ENCODE results near the gene CXCL16.

The CXCL16 gene

DNA sequence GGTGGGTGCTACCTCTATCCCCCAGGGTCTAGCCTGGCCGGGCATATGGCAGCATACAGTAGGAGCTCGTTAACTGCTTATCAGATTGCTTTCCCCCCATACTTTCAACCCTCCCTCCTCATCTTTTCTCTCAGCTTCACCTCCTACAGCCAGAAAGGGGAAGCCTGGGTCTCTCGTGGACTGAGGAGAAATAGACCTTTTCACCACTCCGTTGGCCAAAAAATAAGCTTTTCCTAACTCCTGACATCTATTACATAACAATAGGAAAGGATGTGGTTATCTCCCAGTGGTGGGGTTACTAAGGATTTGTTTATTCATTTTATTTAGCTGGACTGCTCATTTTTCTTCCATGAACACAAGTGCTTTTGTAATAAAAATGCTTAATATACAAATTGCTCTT, 9.0 kb upstream of the CXCL16 start:
- DNase-seq, result no peak

DNA sequence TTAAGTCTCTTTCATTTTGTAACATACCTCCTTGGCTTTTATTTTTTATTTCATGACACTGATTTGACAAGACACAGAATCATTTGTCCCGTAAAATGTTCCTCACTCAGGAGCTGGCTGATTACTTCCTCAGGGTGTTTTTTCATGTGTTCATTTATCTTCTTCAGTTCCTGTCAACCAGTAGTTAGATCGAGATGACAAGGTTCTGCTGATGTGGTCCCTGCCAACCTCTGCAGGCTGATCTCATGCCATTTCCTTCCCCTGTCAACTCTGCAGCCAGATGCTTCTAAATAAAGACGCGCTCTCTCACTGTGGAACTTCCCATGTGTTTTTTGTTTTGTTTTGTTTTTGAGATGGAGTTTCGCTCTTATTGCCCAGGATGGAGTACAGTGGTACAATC, 8.1 kb upstream of the CXCL16 start:
- no peak for DNase-seq

DNA sequence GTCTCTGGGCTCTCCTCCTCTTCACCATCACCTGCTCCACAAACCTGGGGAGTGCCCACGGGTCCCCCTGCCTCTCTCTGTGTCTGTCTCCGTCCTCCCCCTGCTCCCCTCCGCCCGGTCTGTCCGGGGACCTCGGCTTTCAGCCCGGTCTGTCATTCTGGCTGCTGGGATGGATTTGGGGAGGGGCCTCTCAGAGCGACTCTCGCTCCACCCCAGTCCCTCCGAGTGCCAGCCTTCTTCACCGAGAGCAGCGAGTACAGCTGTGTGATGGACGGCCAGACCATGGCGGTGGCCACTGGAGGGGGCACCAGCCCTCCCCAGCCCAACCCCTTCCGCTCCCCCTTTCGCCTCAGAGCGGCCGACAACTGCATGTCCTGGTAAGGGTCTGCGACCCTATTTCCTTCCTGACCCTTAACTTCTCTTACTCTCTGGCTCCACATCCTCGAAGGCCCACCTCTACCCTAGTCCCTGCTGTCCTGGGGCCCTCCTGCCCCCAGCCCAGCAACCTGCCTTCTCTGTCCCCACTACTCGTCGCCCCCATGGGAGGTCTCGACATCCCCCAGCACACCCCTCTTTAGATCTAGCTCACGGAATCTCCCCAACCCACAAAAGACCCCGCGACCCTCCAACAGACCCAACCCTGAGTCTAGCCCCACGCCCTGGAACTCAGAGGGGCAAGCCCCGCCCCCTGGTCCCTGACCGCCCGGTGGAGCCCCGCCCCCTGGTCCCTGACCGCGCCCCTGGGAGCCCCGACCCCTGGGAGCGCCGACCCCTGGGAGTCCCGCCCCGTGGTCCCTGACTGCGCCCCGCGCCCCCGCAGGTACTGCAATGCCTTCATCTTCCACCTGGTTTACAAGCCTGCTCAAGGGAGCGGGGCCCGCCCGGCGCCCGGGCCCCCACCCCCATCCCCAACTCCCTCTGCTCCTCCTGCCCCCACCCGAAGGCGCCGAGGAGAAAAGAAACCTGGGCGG, 5.6 kb upstream of the CXCL16 start:
- no peak for DNase-seq

DNA sequence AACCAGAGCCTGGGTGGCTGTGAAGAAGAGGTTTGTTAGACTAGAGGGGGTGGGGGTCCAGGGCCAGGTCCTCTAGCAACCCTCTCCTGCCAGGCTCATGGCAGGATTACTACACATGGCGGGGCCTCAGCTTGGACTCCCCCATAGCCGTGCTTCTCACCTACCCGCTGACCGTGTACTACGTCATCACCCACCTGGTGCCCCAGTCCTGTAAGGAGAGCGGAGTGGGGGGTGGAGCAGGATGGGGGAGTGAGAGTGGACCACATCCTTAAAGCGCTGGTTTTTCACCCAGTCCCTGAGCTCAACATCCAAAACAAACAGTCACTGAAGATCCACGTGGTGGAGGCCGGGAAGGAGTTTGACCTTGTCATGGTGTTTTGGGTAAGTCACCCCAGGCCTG, 4.2 kb upstream of the CXCL16 start:
- no peak for DNase-seq

DNA sequence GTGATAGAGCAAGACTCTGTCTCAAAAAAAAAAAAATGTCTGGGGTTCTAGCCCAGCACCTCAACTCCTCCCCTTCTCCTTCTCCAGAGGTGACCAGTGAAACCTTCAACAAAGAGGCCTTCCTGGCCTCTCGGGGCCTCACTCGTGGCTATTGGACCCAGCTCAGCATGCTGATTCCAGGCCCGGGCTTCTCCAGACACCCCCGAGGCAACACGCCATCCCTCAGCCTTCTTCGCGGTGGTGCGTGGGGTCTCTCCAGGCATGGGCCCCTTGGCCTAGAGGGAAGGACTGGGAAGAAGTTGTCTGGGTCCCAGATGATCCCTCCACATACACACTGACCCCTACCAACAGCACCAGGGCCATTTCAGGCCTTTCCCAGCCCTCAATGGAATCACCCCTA, 3.5 kb upstream of the CXCL16 start:
- no peak for DNase-seq

DNA sequence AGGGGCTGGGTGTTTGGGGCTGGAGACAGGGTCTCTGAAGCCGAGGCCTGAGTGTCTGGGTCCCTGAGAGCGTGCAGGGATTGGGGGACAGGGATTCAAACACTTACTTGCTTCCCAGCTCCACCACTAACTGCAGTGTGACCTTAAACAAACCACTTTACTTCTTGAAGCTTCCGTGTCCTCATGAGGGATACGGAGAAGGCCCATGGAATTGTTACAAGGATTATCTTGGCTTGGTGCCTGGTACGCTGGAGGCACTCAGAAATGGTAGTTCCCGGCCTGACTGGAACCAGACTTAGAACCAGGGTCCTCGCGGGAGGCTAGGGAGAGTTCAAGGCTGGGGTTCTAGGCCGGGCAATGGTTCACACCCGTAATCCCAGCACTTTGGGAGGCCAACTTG, 2.9 kb upstream of the CXCL16 start:
- DNase-seq, result no peak

DNA sequence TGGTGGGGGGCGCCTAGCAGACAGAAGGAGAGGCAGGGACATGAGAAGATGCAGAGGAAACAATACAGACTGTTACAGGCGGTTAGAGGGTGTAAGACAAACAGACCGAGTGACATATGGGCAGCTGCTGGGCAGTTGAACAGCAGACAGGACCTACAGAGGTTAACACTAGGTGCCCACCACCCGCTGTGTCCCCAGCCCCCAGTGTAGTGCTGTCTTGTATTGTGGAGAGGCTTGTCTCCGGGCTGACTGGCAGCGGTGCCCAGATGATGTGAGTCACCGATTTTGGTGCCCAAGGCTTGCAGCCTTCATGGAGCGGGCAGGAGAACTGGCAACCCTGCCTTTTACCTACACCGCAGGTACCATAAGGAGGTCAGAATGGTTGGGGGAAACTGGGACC, 2.4 kb upstream of the CXCL16 start:
- no peak for DNase-seq

DNA sequence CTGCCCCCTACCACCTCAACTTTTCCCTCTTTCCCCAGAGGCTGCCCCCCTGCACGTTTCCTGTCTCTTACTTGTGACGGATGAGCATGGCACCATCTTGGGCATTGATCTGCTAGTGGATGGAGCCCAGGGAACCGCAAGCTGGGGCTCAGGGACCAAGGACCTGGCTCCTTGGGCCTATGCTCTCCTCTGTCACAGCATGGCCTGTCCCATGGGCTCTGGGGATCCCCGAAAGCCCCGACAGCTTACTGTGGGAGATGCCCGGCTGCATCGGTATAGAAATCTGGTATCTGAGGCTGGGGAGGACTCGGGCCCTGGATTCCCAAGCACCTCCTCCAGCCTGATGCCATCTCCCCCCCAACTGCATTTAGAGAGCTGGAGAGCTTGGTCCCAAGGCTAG, 1.8 kb upstream of the CXCL16 start:
- DNase-seq, result no peak

DNA sequence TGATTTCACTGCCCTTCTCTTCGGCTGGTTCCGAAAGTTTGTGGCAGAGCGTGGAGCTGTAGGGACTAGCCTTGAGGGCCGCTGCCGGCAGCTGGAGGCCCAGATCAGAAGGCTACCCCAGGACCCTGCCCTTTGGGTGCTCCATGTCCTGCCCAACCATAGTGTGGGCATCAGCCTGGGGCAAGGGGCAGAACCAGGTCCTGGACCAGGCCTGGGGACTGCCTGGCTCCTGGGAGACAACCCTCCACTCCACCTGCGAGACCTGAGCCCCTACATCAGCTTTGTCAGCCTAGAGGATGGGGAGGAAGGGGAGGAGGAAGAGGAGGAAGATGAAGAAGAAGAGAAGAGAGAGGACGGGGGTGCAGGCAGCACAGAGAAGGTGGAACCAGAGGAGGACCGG, 856 bp upstream of the CXCL16 start:
- DNase-seq, result no peak

DNA sequence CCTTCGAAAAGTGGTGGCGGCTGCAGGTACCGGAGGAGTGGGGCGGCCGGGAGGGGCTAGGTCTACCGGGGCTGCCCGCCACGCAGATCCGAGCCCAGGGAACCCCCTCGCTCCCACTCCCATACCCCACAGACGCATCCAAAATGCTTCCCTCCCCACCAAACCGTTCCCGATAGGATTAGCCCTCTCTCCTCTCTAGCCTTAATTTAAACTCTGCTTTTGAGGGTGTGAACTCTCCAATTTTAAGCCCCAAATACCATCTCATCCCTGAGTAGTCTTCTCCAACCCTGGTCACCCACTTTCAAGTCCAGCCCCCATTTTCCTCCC, 260 bp upstream of the CXCL16 start:
- DNase-seq, result no peak

DNA sequence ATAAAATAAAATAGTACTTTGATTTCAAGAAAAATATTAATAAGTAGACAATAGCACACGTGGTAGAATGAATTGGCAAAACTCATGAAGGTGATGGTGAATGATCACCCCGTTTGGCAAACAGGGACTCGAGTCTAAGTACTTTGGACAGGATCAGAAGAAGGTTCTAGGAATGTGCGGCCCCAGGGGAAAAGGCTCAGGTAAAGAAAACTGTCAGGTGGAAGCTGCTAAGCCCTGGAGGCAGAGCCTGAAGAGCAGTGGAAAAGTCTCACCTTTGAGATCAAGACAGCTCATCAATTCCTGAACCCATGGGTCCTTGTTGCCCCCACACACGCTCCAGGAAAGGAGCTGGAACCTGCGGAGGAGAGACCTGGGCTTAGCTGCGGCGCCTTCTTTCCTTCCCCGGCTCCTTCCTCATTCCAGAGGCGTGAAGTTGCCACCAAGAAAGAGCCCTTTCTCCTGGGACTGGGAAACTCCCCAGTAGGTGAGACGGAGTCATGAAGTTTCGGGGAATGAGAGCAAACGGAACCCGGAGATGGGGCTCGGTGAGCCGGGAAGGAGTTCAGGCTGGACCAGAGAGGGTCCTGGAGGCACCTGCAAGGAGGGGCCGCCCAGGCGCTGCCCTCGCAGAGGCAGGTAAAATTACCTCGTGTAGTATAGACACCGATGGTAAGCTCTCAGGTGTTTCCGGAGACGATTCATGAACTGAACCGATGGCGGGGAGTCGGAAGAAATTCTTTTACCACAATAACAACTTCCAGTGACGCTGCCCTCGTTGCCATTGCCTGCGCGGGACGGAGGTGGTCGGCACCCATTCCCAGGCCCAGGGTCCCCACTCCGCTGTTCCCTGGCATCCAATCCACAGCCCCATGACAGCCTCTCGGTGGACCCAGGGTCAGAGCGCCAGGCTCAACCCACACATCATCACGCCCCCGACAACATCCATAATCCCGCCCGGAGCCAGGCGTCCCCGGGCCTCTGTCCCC, 1.3 kb downstream of the CXCL16 start:
- DNase-seq, result no peak

DNA sequence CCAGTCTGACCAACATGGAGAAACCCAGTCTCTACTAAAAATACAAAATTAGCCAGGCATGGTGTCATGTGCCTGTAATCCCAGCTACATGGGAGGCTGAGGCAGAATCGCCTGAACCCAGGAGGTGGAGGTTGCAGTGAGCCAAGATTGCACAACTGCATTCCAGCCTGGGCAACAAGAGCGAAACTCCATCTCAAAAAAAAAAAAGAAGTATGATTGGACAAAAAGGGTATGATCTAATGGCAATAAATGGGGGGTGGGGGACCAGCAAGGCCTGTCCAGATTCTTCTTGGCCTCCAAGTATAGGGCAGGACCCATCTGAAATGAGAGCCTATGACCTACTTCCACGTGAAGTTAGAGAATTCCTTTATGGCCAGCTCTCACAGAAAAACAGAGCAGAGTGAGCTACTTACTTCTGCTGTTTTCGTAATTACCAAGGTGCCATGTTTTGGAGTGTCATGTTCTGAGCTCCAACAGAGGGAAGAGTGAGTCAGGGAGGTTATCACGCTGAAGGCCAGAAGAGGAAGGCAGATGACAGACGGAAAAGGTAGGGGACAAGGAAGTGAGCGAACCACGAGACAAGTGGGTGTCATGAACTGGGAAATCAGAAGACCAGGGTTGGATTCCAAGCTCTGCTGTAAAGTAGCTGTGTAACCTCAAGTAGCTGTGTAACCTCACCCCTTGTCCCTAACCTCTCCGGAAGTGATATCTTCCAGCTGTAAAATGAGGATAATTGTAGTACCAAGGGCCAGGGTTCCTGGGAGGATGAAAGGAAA, 3.7 kb downstream of the CXCL16 start:
- no peak for DNase-seq

DNA sequence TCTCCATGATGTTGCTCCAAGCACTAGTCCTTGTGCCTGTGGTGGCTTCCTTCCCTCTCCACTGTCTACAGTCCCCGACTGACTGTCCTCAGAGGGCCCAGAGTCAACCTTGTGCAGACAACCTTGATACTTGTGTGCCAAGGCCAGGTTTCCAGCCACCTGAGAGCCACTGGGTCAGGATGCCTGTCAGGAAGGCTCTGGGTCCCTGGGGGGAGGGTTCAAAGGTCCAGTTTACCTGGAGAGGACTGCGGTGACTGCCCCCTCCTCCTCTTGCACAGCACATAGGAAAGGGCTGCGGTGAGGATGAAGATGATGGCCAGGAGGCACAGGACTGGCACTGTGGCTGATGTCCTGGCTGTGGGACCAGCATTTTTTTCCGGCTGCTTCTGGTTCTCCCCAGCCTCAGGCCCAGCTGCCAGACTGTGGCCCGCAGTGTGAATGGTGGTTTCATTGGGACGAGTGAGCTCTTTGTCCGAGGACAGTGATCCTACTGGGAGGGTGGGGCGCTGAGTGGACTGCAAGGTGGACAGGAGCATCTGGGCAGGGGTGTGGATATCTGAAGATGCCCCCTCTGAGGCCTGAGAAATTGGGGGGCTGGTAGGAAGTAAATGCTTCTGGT, 4.8 kb downstream of the CXCL16 start:
- DNase-seq, result no peak

DNA sequence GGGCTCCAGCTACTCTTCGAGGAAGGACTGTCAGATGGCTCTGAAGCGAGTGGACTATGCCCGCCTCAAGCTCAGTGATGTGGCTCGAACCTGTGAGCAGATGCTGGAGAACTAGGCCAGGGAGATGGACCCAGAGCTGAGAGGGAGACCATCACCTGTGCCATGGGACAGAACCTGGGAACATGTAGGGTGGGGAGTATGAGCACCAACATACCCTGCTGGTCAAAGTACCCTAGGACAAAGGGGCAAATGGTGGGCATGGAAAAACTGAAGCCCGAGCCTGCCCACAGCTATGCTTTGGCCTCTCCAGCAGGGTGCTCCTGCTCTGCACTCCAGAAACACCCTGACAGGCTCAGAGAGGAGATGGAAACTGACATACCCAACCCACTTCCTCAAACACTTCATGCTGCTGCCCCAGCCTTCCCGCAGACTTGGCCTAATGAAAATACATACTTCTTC, 6.6 kb downstream of the CXCL16 start:
- no peak for DNase-seq

DNA sequence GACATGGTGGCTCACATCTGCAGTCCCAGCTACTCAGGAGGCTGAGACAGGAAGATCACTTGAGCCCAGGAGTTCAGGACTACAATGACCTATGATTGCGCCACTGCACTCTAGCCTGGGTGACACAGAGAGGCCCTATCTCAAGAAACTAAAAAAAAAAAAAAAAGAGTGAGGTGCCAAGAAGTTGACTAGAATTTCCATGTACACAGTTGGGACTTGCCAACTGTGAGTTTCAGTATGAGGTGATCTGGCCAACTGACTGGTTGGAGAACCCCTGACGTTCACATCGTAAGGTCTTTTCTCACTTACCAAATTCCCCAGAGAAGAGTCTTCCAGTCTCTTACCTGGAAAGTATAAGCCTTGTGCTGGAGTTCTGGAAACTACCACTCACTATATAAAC, 11.6 kb downstream of the CXCL16 start:
- DNase-seq, result no peak

DNA sequence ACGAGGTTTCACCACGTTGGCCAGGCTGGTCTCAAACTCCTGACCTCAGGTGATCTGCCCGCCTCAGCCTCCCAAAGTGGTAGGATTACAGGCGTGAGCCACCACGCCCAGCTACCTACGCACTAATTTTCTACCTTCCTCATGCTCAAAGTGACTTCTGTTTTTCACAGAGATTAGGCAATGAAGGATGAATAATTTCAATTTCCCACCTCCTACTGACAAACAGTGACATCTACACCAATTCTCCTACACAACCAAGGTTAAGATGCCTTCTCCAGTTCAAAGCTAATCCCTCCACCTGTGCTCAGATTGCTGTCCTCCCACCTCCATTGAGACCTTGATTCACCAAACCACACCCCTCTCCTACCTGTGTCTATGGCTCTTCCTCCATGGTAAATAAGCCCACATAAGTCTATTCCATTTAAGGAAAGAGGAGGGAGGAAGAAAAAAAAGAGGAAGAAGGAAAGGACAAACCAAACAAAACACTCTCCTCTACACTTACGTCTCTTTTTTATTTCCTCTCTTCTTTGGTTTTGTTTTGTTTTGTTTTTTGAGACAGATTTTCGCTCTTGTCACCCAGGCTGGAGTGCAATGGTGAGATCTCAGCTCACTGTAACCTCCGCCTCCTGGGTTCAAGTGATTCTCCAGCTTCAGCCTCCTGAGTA, 13.9 kb downstream of the CXCL16 start:
- DNase-seq, result no peak

DNA sequence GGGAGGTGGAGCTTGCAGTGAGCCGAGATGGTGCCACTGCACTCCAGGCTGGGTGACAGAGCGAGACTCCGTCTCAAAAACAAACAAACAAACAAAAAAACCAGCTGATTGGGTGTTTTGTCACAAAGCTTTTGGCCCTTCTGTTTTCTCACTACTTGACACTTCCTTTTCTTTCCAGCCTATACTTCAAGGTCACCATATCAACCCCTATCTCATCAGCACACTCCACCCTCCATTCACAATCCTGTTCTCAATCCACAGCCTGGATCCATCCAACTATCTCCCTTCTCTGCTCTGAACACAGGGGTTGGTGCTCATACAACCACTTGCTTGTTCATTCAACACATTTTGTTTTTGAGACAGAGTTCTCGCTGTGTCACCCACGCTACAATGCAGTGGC, 15.1 kb downstream of the CXCL16 start:
- DNase-seq, result no peak

DNA sequence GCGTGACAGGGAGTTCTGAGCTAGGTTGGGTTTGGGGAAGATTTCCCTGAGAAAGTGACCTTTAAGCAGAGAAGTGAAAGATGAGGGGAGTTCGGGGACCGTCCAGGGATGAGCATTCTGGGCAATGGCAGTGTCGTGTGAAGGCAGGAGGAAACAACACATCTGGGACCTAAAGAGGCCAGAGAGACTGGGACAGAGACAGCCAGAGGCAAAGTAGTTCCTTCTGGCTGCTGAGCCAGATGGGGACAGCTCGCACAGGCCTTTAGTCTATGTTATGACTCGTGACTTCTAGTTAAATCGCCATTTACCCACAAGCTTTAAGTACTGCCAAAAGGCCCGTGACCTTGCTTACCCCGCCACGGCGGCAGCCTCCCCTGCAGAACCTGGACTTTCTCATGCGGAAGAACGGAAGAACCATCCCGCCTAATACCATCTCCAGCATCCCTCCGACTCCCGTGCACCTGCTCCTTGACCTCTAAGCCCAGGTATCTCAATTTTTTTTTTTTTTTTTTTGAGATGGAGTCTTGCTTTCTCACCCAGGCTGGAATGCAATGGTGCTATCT, 17.0 kb downstream of the CXCL16 start:
- no peak for DNase-seq

DNA sequence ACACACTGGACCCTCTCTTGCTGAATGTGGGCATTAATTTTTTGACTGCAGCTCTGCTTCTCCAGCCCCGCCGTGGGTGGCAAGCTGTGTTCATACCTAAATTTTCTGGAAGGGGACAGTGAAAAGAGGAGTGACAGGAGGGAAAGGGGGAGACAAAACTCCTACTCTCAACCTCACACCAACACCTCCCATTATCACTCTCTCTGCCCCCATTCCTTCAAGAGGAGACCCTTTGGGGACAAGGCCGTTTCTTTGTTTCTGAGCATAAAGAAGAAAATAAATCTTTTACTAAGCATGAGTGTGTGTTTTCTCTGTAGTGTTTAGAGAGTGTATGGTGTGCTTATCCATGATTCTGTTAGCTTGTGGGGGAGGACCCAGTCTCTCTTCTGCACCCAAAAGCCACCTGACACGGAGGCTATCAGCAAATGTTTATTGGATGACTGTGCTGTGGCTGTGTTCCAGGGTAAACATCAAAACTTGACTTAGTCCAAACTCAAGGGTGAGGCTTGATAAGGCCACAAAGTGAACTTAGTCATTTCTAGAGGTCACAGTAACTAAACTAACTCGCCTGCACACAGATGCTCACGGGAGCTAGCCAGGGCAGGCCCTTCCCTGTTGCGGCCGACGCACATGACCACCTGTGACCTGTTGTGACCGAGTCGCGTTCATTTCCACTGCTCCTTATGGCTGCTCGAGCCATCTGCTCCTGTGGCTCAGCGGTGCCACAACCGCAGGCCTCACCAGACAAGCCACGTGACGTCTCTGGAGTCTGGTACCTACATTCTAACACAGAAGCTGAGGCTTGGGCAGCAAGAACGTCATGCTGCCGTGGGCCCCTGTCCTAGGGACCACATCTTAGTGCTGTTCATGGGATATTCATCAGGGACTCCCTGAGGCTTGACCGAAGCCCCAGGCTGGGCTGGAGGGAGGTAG, 18.3 kb downstream of the CXCL16 start:
- no peak for DNase-seq

DNA sequence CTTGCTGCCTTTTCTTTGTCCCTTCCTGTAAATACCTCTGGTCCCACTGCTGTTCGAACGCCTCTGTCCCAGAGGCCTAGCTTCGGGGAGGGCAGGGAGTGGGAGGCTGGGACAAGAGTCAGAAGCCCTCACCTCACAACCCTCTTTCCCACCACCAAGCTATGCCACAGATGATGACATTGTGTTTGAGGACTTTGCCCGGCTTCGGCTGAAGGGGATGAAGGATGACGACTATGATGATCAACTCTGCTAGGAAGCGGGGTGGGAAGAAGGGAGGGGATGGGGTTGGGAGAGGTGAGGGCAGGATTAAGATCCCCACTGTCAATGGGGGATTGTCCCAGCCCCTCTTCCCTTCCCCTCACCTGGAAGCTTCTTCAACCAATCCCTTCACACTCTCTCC, 18.9 kb downstream of the CXCL16 start:
- no peak for DNase-seq
